22Rv1 (cell line): ENCODE data around the gene SLC44A4.

Experiments
- CTCF ChIP-seq: fragments of 450-650 bp; IDR thresholded peaks from 2 replicates; pipeline ENCODE4 v1.5.1; 2017; ENCODE audit warnings: mild to moderate bottlenecking
- ZFX ChIP-seq: fragments of 450-650 bp; IDR thresholded peaks from 2 replicates; pipeline ENCODE4 v1.6.1; 2017; ENCODE audit warnings: antibody characterized with exemption, borderline replicate concordance

GRCh38 chr6:31915756-31916155 lies 37.0 kb upstream of the SLC44A4 start:
- TF ChIP-seq CTCF (no peak), ZFX (no peak)
